Activated CD4-positive, alpha-beta T cell treated with anti-CD3 and anti-CD28 coated beads for 4 hours (primary cell): ENCODE data around the gene TOMM70.
A peak's percentile ranks its signal among the peaks of the same experiment; 100 is the strongest.

Source experiments
- DNase-seq, 2 donors: peaks; one replicate each; pipeline ENCODE4 v3.0.0-alpha.2; 2020

TOMM70 gene

DNA sequence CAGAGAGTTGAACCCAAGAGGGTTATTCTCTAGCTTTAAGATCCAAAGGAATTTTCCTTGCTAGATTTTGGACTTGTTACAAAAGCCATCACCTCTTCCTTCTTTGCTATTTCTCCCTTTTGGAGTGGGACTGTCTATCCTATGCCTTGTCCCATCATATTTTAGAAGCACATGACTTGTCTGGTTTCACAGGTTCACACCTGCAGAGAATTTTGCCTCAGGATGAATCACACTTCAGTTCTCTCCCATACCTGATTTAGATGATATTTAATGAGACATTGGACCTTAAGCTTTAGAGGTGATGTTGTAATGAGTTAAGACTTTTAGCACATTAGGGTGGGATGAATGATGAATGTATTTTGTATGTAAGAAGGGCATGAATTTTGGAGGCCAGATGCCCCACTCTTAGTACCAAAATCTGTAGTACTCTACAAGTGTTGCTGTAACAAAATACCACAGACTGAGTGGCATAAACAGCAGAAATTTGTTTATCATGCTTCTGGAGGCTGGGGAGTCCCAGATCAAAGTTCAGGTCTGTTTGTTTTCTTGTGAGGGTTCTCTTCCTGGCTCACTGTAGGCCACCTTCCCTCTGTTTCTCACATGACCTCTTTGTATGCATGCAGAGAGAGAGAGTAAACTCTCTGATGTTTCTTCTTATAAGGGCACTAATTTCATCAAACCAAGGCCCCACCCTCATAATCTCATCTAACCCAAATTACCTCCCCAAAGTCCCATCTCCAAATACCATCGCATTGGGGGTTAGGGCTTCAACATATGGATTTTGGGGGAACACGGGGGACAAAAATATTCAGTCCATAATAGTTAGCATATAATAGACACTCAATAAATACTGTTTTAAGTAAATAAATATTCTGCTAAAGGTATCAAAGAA is 10.4 kb upstream of the TOMM70 start:
- DNase-seq = no peak

DNA sequence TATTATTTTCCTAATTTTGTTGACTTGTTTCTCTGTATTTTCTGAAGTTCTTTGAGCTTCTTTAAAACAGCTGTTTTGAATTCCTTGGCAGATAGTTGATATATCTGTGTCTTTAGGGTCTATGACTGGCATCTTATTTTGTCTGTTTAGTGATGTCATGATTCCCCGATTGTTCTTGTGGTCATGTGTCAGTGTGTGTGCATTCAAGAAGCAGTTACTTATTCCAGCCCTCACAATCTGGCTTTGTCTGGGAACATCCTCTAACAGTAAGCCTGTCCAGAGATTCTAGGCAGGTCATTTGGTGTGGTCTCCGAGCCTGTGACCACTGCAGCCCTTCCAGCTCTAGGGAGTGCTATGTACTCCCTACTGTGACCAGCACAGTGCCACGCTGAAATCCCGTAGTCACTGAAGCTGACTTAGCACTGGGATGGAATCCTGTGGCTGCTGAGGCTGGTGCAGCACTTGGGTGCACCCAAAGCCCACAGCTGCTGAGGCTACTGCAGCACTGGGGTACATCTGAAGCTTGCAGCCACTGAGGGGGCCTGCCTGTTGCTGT is 7.2 kb upstream of the TOMM70 start:
- no peak for DNase-seq

DNA sequence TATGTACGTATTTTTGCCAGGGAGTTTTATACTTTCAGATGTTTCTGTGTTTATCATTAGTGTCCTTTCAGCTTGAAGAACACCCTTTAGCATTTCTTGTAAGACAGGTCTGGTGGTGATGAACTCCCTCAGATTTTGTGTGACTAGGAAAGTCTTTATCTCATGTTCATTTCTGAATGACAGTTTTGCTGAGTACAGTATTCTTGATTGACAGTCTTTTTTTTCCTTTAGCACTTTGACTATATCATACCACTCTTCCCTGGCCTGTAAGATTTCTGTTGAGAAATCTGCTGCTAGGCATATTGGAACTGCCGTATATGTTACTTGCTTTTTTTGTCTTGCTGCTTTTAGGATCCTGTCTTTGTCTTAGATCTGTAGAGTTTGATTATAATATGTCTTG is 6.3 kb upstream of the TOMM70 start:
- no peak for DNase-seq

DNA sequence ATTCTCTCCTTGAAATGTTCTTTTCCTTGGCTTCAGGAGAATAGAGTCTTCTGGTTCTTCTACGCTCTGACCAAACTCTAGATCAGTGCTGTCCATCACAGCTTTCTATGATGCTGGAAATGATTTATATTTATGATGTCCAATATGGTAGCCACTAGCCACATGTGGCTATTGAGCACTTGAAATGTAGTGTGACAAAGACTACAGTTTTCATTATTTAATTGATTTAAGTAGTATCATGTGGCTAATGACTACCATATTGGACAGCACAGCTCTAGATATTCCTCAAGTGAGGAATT is 3.3 kb upstream of the TOMM70 start:
- no peak for DNase-seq

DNA sequence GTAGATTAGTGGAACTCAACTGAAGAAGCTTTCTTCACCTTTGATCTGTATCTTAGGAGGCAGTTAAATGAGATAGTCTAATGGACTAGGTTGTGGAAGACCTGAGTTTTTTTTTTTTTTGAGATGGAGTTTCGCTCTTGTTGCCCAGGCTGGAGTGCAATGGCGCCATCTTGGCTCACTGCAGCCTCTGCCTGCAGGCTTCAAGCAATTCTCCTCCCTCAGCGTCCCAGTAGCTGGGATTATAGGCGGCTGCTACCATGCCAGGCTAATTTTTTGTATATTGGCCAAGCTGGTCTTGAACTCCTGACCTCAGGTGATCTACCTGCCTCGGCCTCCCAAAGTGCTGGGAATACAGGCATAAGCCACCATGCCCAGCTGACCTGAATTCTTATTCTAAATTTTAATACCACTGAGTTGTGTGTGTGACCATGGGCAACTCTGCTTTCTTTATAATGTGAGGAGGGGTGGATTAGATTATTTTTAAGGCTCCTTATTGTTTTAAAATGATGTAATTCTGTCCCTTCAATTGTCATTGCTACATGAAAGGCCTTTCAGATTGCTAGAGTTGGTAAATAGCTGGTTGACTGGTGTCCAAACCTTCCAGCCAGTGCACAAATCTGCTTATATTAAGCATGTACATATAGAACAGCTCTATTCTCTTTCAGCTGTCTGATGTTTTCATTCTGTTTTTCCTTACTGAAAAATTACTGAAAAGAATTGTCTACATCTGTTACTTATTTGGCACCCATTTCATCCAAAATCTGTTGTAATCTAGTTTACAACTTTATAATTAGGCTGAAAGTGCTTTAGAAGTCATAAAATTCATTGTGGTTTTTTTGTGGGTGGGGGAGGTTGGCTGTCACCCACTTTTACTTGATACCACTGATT is 2.7 kb upstream of the TOMM70 start:
- no peak for DNase-seq

- no peak for DNase-seq
Observed at GRCh38 chr3:100402891-100403290, 2.0 kb upstream of the TOMM70 start.

DNA sequence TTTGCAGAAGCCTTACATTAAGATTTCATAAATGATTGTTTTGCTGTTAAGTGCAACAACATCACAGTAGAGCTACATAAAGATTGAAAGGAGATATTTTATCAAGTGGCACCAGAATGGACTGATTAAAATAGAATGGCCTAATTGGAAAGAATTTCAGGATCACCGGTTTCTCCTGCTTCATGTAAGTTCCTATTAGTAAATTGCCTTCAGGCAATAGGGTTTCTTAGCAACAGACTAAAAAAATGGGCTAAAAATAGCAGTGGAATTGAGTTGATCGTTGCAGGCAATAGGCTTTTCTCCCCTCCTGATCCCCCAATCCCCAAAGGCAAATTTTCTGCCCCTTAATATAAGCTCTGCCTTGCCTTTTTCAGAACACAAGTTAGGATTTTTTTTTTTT is 1.4 kb upstream of the TOMM70 start:
- DNase-seq = no peak

GRCh38 chr3:100401674-100402041 is 769 bp upstream of the TOMM70 start:
- DNase-seq = peak in 1 of 2 donors; percentile 30

GRCh38 chr3:100400419-100400779 is 490 bp downstream of the TOMM70 start:
- peak in 1 of 2 donors; percentile 20 for DNase-seq

DNA sequence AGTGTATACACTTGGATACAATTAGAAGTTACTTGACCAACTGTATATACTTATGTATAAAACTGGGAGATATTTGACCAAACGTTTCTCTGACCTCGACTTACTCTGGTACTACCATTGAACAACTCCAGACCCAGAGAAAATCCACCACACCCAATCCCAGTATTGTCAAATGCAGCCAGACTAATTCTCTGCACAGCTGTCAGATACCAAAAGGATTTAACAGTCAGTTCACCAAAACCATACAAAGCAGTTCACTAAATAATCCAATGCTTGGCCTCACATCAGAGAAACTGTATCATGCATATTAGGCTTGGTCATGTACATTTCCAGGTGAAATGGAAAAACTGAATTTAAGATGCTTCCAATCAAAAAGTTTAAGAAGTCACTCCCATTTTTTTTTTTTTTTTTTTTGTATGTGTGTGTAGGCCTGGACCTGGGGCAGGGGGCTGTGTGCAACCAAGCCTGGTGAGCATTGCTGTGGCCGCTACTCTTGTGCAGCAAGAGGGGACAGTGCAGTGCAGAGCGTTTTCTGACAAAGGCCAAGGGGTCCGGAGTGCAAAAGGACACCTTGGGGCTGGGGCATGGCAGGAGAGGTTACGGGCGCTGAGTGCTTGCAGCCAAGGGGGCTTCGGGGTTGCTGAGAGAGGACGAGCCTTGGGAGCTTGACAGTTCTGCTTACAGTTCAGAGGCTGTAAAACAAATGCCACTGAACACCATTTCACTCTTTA is 1.4 kb downstream of the TOMM70 start:
- DNase-seq = peak in 1 of 2 donors; percentile 1

DNA sequence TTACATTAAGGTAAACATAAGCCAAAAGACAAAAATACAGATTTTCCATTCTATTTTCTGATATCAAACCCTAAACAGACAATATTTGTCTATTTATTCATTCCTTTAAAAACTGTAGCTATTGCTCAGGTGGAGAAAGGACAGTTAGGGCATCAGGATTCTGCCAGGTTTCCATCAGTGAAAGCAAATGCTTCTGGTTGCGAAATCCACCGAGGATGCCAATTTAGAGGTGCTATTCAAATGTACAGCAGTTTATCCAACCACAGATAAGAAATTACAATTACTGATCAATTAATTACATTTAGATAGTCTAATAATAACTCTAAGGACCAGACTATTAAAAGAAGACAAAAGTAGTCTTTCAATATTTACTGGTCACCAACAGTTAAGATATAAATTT is 3.9 kb downstream of the TOMM70 start:
- no peak for DNase-seq

GRCh38 chr3:100395679-100396431 is 5.0 kb downstream of the TOMM70 start:
- DNase-seq = no peak

GRCh38 chr3:100389025-100389424 is 11.9 kb downstream of the TOMM70 start:
- DNase-seq = no peak

- no peak for DNase-seq
Observed at GRCh38 chr3:100386437-100387074, 14.3 kb downstream of the TOMM70 start.

DNA sequence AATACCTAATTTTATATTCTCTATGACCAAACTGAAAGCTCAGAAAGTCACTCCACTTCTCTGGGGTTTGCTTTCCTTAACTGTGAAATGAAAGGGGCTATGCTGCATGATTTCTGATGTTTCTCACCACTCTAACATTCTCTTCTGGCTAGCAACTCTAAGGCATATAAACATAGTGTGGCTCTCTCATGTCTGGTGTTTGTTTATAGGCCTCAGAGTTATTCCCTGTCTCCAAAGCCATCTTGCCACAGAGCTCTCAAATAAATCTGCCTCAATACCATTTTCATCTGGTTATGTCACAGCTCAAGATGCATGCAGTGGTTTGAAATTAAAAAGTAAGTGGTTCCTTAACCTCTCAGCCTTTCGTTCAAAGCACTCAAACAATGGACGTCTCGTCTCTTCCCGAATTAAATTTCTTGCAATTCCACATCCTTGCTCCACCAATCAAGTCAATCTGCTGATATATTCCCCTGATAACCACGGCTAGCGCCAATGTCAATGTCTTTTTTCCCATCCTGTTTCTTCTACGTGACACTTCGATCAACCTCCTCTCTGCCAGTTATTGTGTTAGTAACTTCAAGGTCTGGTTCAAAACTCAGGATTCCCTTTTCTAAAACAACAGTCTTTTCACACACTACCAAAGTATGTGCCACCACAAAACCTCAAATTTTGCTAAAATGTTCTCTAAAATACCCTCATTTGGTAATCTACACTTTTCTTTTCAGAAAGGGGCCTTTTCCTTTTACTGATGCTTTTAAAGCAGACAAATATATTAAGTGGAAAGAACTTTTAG is 16.0 kb downstream of the TOMM70 start:
- no peak for DNase-seq

- DNase-seq = no peak
Observed at GRCh38 chr3:100376301-100376700, 24.6 kb downstream of the TOMM70 start.

DNA sequence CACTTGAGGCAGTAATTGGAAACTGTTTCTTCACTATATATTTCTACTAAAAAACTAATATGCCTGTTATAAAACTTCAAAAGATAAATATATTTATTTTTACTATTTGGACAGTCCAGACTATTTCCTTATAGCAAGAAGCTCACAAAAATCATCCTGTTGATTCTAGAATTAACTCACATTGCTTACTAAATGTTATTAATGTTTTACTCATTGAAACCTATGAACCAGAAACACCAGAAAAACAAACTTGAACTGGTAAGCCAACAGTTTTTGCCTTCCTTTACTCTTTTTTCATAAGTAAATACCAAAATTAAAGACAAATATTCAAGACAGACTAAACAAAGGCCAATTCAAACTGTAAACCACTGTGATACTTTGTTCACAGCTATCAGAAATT is 26.4 kb downstream of the TOMM70 start:
- no peak for DNase-seq

GRCh38 chr3:100370756-100371155 is 30.1 kb downstream of the TOMM70 start:
- DNase-seq = no peak

DNA sequence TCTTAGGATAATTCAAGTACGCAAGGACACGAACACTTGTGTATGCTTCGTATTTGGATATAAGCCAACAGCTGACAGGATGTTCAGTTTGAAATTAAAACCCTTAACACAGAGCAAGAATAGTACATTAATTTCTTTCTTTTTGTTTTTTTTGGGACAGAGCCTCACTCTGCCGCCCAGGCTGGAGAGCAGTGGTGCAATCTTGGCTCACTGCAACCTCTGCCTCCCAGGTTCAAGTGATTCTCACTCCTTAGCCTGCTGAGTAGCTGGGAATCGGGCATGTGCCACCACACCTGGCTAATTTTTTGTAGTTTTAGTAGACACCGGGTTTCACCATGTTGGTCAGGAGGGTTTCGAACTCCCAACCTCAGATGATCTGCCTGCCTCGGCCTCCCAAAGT is 32.4 kb downstream of the TOMM70 start:
- DNase-seq = no peak

DNA sequence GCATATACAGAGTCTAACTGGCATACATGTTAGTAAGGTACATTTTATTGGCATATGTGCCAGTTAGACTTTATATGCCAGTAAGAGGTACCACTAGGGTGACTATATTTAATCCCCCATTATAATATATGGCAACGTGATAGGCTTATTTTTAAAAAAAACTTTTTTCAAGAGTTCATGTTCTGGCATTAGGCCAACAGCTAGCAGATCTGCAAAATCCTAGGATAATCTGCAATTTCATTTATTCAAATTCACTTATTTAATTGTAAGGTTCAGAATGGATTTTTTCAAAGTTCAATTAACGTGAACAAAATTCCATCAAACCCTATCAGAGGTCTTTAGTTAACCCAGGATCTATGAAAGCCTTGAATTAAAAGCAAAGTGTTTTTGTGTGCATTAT is 34.5 kb downstream of the TOMM70 start:
- DNase-seq = no peak

DNA sequence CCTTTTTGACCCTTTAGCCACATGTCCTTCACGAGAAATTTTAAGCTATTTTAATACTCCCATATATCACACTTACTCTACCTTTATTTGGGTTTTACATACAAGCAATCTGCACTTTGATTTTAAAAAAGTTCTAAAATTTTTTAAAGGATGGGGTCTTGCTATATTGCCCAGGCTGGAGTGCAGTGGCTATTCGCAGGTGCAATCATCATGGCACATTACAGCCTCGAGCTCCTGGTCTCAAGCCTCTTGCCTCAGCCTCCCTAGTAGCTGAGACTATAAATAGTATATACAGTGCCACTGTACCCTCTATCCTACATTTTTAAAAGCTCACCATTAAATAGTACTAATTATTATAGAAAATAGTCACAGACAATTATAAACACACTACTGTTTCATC is 36.5 kb downstream of the TOMM70 start:
- DNase-seq = no peak
